ENCODE data around the gene SERGEF.

SERGEF gene

GRCh38 chr11:17766073-17766359 lies 246.8 kb downstream of the SERGEF start:
- no peak for DNase-seq

DNA sequence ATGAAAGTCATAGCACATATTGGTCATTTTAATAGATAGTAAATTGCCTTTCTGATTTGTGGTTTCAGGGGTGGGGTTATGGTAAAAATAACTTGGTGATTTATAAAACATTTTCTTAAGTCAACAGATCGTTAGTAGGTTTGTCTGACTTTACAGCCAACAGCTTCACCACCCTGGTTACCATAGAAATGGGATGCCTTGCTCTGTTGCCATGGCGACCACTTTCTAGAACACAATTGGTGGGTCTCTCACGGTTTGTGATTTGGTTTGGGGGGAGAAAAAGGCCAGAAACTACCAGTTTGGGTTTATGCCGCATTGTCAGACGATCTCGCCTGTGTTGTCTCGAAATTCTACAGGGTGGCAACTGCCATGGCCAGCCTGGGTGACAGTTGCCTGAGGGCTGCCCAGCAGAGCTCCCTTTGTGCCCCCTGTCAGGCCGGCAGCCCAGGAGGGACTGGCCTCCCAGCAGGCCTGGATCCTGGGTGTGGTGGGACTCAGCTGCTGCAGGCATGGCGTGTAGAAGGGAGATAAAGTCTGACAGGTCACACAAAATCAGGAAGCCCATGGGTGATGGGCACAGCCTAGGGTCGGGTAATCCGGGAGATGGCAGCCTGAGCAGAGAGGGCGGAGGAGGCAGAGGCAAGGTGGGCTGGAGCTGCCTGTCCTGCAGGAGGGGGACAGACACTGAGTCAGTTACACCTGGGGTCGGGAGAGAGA lies 247.3 kb downstream of the SERGEF start:
- DNase-seq = no peak

- DNase-seq = no peak
Observed at GRCh38 chr11:17764446-17765218, 248.2 kb downstream of the SERGEF start.

GRCh38 chr11:17763703-17764102 lies 249.1 kb downstream of the SERGEF start:
- DNase-seq = no peak

GRCh38 chr11:17763244-17763643 lies 249.6 kb downstream of the SERGEF start:
- DNase-seq = no peak

DNA sequence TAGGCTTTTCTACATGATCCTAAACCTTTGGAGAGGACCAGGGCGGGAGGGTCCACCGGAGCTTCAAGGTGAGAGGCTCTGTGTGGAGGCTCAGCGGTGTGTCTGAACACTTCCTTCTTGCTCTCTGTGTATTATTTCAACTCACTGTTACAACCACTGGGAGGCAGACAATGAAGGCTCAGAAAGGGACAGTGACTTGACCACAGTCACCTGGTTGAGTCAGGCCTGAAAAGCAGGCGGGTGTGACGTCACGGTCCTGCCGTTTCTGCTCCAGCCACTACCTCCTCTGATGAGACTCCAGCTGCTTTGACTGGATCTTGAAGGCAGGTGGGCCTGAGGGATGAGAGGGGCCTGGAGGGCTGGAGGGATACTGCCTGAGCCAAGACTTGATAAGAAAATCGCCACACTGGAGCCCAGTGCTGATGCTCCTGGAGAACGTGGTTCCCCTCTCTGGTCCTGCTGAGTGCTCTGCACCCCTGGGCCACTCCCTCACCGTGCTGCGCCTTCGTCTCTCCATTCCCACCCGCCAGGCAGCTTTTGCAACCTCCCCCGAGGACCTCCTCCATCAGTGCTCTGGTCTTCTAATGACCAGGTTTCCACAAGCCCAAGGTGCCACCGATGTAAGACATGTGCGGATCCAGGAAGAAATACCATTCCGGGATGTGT lies 250.4 kb downstream of the SERGEF start:
- no peak for DNase-seq

DNA sequence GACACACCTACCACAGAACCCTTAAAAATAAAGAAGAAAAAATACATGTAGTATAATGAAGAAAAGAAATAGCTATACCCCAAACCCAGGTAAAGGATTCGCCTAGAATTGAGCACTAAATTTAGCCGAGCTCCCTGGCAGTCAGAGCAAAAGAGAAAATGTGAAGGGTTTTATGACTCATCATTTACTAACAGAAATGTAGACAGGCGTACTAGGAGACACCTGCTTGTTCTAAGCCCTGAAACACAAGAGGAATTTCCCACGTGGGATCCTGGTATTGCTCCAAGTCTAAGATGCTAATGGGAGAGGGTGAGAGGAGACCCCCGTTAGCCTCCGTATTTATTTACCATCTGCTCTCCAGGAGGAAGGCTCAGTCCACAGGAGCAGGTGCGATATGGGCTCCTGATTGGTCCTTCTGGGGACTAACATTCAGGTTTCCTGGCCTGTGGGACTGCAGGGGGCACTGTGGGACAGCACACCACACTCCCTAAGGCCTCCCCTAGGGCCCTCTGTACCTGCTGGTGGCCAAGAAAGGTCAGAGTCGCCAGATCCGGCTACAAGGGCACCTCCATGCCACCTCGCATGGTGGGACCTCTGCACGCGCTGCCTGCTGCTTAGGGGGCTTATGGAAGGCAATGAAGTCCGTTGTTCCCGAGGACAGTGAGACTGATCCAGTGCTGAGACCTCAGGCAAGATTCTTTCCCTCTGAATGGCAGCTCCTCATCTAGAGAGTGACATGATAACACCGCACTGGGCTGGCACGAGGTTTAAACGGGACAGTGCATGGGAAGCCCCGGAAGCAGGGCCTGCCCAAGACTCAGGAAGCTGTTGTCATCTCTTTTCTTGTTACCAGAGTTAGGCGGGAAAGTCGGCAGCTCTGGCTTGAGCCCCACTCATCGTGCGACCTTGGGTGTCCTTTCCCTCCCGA lies 252.5 kb downstream of the SERGEF start:
- no peak for DNase-seq

DNA sequence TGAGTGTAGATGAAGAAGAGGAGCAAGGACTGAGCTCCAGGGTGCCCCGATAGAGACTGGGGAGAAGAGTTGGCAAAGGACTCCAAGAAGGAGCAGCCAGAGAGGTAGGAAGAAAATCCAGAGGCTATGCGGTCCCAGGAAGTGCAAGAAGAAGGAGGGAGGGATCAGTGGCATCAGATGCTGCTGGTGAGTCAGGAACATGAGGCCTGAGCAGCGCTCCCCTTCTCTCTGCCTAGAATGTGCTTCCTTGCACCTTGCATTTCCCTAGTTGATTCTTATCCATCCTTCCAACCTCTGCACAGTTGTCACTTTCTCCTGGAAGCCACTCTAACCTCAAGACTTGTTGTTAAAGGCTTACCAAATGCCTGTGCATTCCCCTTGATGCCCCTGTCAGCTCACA lies 257.0 kb downstream of the SERGEF start:
- no peak for DNase-seq

- DNase-seq = no peak
Observed at GRCh38 chr11:17753641-17754040, 259.2 kb downstream of the SERGEF start.

DNA sequence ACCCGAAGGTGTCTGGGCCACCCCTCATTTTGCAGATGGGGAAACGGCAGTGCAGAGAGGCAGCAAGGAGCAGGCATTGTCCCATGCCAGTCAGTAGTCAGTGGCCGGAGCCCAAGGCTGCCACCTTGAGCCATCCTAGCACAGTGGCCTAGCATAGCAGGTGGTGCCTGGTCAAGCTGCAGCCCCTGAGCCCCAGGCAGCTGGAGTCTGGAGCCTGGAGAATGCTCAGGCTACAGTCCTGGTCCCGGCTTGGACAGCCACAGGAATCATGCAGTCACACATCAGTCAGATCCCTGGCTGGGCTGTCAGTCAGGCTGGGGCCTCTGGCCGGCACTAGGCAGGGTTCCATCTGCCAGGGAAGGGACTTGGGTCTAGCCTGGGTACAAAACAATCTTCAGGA lies 259.7 kb downstream of the SERGEF start:
- DNase-seq = no peak

DNA sequence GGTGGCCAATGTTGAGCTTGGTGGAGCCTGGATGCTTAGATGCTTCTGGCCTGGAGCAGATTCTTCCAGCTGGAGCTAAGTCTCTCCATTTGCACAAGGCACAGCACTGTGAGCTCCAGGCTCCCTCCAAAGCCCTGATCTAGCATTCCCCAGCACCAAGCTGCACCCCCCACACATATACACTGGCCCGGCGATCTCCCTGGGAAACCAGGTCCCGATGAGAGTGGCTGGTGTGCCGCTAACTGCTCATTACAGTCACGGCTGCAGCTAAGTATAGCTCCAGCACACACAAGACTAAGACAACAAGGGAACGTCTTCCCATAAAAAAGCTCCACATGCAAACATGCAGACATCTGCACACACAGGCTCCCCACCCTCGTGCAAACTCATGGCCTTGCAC lies 260.7 kb downstream of the SERGEF start:
- DNase-seq = no peak

DNA sequence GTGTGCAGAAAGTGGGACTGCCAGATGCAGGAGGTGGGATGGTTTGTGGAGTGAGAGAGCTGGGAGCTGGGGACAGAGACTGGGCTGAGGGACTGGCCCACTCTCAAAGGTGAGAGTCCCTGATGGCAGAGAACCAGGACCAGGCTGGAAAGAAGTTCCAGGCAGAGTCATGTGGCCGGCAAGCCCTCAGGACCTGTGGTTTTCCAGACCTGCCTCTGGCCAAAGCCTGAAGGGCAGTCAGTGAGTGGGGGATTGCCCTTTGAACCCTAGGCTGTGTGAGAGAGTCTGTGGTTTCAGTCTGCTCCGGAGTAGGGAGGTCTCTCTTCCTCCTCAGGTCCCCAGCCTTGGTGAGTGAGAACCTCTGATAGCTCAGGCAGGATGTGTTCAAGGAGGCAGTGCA lies 261.3 kb downstream of the SERGEF start:
- DNase-seq = no peak

DNA sequence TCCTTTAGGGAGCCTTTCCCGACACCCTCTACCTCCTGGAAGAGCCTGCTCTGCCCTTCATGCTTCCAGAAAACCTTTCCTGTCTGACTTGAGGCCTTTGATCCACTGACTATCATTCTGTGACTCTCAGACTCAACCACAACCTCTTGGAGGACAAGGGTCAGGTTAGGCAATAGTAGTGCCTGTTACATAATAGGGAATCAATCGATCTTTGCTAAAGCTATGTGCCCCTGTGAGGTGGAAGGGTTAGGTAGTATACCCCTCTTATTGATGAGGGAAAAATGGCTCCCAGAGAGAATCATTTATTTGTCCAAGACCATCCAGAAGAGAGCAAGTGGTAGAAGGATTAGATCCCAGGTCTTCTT lies 262.1 kb downstream of the SERGEF start:
- DNase-seq = no peak

- DNase-seq = no peak
Observed at GRCh38 chr11:17750013-17750800, 262.6 kb downstream of the SERGEF start.

DNA sequence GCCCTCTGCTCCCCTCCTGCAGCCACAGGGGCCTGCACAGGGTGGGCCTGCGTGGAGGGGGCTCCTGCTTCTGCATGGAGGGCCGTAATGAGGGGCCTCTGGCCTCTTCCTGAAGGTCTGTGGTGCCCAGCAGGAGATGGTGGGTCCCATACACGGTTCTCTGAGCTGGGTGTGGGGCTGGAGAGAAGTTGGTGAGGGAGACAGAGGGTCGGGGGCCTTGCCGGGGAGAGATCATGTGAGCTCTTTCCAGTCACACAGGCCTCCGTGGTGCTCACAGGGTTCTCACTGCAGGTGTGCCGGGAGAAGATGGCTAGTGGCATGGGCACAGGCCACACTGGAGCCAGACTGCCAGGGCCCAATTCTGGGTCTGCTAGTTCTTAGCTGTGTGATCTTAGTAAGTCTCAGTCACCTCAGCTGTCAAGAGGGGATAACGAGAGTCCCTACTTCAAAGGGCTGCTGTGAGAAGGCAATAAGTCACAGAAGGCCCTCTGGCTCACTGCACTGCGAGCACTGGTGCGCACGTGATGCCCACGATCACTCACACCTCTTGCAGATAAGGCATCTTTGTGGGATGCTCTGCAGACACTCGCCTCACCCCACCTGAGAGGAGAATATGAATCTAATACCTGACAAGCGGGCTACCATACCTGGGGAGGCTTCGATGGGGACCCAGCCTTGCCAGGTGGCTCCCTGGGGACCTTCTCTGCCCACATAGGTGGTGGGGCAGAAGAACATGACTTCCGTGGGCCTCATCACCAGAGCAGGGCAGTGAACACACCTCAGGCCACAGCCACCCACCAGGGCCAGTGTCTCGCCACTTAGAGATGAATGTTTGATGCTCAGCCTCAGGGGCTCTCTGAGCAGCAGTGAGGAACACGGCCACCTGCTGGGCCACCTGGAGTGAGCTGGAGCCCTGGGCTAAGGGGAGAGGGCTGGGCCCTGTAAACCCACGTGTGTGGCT lies 263.8 kb downstream of the SERGEF start:
- no peak for DNase-seq

DNA sequence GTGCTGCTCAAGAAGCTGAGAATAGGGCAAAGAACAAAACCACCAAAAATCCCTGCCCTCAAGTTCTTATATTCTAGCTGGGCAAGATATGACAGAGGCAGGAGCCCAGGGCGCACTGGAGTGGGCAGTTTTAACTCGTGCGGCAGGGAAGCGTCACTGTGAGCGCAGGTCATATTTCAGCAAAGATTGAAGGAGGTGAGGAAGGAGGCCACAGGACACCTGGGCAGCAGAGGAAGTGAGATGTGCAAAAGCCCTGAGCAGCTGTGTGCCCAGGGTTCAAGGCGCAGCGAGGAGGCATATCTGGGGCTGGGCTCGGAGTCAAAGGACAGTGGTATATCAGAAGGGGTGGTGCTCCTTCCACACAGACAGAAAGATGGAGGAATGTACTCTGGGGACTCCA lies 264.8 kb downstream of the SERGEF start:
- DNase-seq = no peak

GRCh38 chr11:17747131-17747955 lies 265.5 kb downstream of the SERGEF start:
- DNase-seq = no peak

GRCh38 chr11:17746096-17746495 lies 266.8 kb downstream of the SERGEF start:
- DNase-seq = no peak

- no peak for DNase-seq
Observed at GRCh38 chr11:17745023-17745772, 267.6 kb downstream of the SERGEF start.

Measured in Kasumi-1 (cell line).